Testis (tissue), 3 donors: Measurements from ENCODE around the gene RDM1. TPM values are rescaled to one million over a fixed set of nuclear protein-coding genes. Genes with fewer than 3 reads are reported as not detected.

ENCODE experiments used
- DNase-seq: peaks from one replicate; pipeline ENCODE4 v3.0.0-alpha.2; 2019
- H3K27ac ChIP-seq, 2 donors: fragments of 200-600 bp; sonication (generic); one replicate each; pipeline ENCODE4 v1.5.1; 2019
- H3K27me3 ChIP-seq: fragments of 200-600 bp; sonication (generic); one replicate; pipeline ENCODE4 v1.5.1; 2019
- H3K36me3 ChIP-seq: fragments of 200-600 bp; sonication (generic); one replicate; pipeline ENCODE4 v1.5.1; 2017; ENCODE audit warnings: low read depth; ENCODE audit errors: missing control alignments
- H3K4me1 ChIP-seq: fragments of 200-600 bp; sonication (generic); one replicate; pipeline ENCODE4 v1.5.1; 2019
- H3K4me3 ChIP-seq, 2 donors: fragments of 200-600 bp; sonication (generic); one replicate each; pipeline ENCODE4 v1.5.1; 2017 to 2019
- H3K9me3 ChIP-seq: fragments of 200-600 bp; sonication (generic); one replicate; pipeline ENCODE4 v1.5.1; 2017
- POLR2A ChIP-seq: fragments of 450-650 bp; IDR thresholded peaks from one replicate; pipeline ENCODE4 v1.6.1; 2017; ENCODE audit warnings: antibody characterized with exemption, mild to moderate bottlenecking, moderate library complexity
- WGBS, 2 donors: methylation state at CpG; one replicate each; pipeline ENCODE4 v1.1.5; 2018; 5-methylcytosine and 5-hydroxymethylcytosine counted together
- intact Hi-C: fragments of 100-400 bp; cut with DNase I; formaldehyde crosslinking; loops from one replicate; pipeline ENCODE4 v1.15.1; 2023; ENCODE audit warnings: low total_unique reads
- polyA plus RNA-seq: library from polyadenylated mRNA; stranded (reverse); fragments of 350-450 nt; fragmentation: Illumina TruSeq; extraction: RNeasy Lipid Tissue Mini Kit (QIAGEN cat#74804); gene quantifications from one replicate; pipeline ENCODE4 v1.2.3, GENCODE V29; 2014; ENCODE audit warnings: low read depth, low replicate concordance; ENCODE audit not compliant: insufficient read depth
- total RNA-seq, 2 donors: library from RNA; depleted of rRNA; stranded (reverse); fragments of >200 nt; gene quantifications; one replicate each; pipeline ENCODE4 v1.2.3, GENCODE V29; 2016
- TF ChIP-seq, protein P1 (sequence below), 3 experiments: fragments of 450-650 bp in 2 of 3; fragments of 200-600 bp in 1 of 3; sonication (generic) in 1 of 3; IDR thresholded peaks; one replicate each; pipeline ENCODE4 v1.5.1; 2016 to 2019; ENCODE audit warnings: antibody characterized with exemption in 3 of 3, mild to moderate bottlenecking in 2 of 3, moderate library complexity in 1 of 3

Gene RDM1
- total and polyA plus RNA-seq, 3 donors from 2014 or later: 9.6 to 19.3 (median 18.6) TPM

DNA sequence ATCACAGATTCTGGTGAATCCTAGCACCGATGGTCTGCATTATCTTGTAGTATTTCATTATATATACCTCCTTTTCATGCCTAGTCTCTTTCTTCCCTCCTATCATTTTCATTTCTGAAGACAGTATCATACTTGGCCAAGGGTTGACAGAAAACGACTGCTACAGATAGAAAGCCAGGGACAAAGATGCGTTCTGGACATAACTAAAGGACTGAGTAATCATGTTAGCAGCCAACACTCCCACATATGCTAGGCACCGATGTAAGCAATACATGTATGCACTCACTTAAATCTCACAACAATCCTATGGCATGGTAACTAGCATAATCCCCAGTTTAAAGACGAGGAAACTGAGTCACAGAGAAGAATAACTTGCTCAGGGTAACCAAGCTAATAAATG, 22.9 kb downstream of the RDM1 start:
- H3K27me3 ChIP-seq: no peaks in the 10 kb centered on the region
- H3K36me3 ChIP-seq: no peaks in the 10 kb centered on the region
- no peak for DNase-seq
- 64 to 66% methylated on average over 5 of the region's 5 CpGs for WGBS, 2 donors
- no peaks in the 10 kb centered on the region for H3K4me1 ChIP-seq
- TF ChIP-seq, protein P1, sequence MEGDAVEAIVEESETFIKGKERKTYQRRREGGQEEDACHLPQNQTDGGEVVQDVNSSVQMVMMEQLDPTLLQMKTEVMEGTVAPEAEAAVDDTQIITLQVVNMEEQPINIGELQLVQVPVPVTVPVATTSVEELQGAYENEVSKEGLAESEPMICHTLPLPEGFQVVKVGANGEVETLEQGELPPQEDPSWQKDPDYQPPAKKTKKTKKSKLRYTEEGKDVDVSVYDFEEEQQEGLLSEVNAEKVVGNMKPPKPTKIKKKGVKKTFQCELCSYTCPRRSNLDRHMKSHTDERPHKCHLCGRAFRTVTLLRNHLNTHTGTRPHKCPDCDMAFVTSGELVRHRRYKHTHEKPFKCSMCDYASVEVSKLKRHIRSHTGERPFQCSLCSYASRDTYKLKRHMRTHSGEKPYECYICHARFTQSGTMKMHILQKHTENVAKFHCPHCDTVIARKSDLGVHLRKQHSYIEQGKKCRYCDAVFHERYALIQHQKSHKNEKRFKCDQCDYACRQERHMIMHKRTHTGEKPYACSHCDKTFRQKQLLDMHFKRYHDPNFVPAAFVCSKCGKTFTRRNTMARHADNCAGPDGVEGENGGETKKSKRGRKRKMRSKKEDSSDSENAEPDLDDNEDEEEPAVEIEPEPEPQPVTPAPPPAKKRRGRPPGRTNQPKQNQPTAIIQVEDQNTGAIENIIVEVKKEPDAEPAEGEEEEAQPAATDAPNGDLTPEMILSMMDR (IDR thresholded peaks at IDR 0.05): no peak
- TF ChIP-seq POLR2A: no peak
- H3K27ac ChIP-seq: no peak overlapping the region
- H3K9me3 ChIP-seq: no peaks in the 10 kb centered on the region
- H3K4me3 ChIP-seq: no peak overlapping the region
- intact Hi-C loops: no loop called here

DNA sequence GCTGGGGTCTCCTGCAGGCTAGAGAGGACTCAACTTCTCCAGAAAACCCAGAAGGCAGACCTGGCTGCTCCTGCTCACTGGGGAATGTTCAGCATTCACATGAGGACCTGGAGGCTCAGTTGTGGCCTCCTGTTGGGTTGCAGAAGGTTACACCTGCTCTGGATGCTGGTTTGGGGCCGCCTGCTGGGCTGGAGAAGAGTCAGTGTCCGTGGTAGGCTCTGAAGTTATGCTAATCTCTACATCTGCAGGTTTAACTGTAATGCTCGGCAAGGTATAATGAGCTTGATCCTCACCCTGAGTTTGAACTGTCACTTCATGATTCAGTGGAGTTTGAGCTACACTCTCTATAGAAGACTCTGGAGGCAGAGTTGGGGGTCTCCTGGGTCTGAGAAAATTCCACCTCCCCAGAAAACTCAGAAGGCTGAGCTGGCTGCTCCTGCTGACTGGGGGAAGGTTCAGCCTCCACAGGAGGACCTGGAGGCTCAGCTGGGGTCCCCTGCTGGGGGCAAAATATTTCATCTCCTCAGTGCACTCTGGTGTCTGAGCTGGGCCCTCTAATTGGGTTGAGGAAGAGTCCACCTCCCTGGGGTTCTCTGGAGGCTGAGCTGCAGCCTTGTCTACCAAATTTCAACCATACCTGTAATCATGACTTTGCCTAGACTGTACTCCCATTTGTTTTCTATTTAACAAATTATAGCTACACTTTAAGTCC, 23.5 kb downstream of the RDM1 start:
- Histone ChIP-seq H3K4me3 (no peak overlapping the region), H3K27me3 (no peaks in the 10 kb centered on the region), H3K36me3 (no peaks in the 10 kb centered on the region), H3K4me1 (no peaks in the 10 kb centered on the region), H3K27ac (no peak overlapping the region), H3K9me3 (no peaks in the 10 kb centered on the region)
- DNase-seq: no peak
- TF ChIP-seq POLR2A: no peak
- WGBS, 2 donors: 75 to 93% methylated on average over 3 of the region's 3 CpGs
- intact Hi-C loops: no loop called here

DNA sequence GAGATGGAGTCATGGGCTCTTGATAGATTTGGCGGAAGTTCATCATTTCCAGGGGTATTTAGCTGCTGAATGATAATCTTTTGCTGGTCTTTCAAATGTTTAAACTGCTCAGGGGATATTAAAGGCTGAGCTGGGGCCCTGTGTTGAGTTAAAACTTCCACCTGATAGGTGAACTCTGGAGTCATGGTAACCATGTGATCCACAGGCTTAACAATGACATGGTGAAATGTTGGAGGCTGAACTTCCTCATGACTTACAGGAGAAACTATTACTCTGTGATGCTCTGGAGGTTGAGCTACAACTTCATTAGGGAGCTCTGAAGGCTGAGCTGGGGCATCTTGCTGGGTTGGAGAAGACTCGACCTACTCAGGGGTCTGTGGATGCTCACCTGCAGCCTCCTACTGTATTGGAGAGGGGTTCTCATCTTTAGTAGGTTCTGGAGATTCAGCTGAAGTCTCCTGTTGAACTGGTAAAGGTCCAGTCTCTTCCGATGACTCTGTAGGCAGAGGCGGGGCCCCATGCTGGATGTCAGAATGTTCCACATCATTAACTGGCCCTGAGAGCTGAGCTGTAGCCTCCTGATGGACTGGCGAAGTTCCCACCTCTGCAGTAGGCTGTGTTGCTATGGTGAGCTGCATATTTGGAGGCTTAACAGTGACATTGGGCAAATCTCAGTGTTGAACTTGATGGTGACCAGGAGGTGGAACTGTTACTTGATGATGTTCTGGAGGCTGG, 24.2 kb downstream of the RDM1 start:
- Histone ChIP-seq H3K27me3 (no peaks in the 10 kb centered on the region), H3K9me3 (no peaks in the 10 kb centered on the region), H3K4me1 (no peaks in the 10 kb centered on the region), H3K4me3 (no peak overlapping the region), H3K36me3 (no peaks in the 10 kb centered on the region), H3K27ac (no peak overlapping the region)
- intact Hi-C loops: no loop called here
- no peak for TF ChIP-seq POLR2A
- TF ChIP-seq, protein P1 (IDR thresholded peaks at IDR 0.05): no peak
- 88 to 92% methylated on average over 1 to 5 of the region's 5 CpGs for WGBS, 2 donors
- no peak for DNase-seq

DNA sequence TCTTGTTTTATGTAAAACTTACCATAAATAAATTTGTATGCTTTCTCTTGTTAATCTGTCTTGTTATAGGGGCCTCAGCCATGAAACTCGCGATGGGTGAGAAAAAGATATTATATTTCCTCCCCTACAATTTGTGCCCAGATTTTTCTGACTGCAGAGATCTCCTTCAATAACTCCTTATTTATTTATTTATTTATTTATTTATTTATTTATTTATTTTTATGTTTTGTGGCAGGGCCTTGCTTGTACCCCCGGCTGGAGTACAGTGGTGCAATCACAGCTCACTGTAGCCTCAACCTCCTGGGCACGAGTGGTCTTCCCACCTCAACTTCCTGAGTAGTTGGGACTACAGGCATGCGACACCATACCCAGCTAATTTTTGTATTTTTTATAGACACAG, 27.1 kb downstream of the RDM1 start:
- Histone ChIP-seq H3K27ac (no peak overlapping the region), H3K4me1 (no peaks in the 10 kb centered on the region), H3K27me3 (no peaks in the 10 kb centered on the region), H3K36me3 (no peaks in the 10 kb centered on the region), H3K4me3 (no peak overlapping the region), H3K9me3 (no peaks in the 10 kb centered on the region)
- intact Hi-C loops: no loop called here
- DNase-seq: no peak
- TF ChIP-seq, protein P1 (IDR thresholded peaks at IDR 0.05): no peak
- TF ChIP-seq POLR2A: no peak
- WGBS, 2 donors: 92 to 93% methylated on average over 5 of the region's 5 CpGs

DNA sequence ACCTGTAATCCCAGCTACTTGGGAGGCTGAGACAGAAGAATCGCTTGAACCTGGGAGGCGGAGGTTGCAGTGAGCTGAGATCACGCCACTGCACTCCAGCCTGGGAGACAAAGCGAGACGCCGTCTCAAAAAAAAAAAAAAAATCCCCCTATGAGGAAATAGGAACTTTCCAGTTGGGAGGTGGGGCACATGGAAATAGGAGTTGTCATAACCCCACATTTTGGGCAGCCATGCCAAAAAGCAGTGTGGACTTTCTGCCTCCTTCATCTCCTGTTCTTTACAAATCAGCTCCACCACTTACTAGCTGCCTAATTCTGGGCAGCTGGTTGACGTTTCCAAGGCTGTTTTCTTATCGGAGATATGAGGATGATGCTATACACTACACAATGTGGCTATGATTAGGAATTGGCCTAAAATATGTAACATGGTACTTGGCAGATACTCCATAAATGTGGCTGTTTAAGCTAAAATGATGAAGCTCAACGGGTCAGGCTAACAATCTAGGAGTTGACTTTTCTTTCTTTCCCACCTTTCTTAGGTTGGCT, 28.9 kb downstream of the RDM1 start:
- intact Hi-C loops: no loop called here
- no peak overlapping the region for H3K27ac ChIP-seq
- H3K36me3 ChIP-seq: no peaks in the 10 kb centered on the region
- H3K9me3 ChIP-seq: no peaks in the 10 kb centered on the region
- H3K4me3 ChIP-seq: no peak overlapping the region
- WGBS, 2 donors: 80 to 81% methylated on average over 9 of the region's 9 CpGs
- no peak for DNase-seq
- H3K4me1 ChIP-seq: no peaks in the 10 kb centered on the region
- H3K27me3 ChIP-seq: no peaks in the 10 kb centered on the region
- TF ChIP-seq POLR2A: no peak
- TF ChIP-seq, protein P1 (IDR thresholded peaks at IDR 0.05): no peak
